ENCODE measurements around the gene PEMT.
A peak's percentile ranks its signal among the peaks of the same experiment; 100 is the strongest.

Gene PEMT

DNA sequence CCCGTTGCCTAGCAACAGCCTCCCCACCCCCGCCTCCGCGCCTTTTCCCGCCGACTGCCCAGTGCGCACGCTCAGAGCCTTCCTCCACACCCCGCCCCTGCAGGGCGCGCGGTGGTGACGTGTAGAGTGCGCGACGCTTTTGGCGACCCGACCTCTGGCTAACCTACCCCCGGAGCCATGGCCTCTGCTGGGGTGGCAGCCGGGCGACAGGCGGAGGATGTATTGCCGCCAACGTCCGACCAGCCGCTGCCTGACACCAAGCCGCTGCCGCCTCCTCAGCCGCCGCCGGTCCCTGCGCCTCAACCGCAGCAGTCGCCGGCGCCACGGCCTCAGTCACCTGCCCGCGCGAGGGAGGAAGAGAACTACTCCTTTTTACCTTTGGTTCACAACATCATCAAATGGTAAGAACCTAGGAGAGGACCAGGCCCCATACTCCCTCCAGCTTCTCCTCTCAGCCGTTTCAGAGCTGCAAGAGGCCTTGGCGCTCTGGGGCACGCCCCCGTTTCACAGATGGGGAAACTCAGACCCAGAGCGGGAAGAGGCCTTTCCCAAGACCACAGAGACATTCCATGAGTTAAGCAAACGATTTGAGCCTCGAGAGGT is 114.5 kb downstream of the PEMT start, which contains the start of gene MED9:
Gene MED9, plus strand, starts transcription at position 136 of the 603 bp plus-strand sequence. Its CDS starts 42 bp downstream, at position 178.
- peak; percentile 84 for DNase-seq

GRCh38 chr17:17474341-17474740 is 117.2 kb downstream of the PEMT start:
- DNase-seq, result no peak

DNA sequence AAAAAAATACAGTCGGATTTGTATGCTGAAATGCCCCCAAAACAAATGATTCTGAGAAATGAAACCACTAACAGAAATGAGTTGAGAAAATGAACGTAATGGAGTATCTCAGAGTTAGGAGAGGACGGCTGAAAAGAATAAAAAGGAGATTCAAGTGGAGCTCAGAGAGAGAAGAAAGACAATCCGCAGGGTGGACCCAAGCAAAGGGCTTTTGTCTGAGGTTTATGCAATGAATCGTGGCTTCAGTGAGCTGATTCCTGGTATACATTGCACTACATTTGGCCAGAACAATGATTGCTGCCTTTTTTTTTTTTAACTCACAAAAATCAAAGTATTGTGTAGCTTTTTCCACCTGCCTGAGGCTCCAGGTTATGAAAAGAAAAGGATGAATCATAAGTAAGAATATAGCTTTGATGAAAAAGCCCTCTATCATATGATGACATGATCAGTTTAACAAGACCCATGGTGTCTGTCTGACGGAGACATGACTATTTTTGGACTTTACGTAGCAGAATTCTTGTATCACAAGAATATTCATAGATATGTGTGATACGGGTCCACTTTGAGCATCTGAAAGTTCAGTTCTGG is 119.1 kb downstream of the PEMT start:
- no peak for DNase-seq

DNA sequence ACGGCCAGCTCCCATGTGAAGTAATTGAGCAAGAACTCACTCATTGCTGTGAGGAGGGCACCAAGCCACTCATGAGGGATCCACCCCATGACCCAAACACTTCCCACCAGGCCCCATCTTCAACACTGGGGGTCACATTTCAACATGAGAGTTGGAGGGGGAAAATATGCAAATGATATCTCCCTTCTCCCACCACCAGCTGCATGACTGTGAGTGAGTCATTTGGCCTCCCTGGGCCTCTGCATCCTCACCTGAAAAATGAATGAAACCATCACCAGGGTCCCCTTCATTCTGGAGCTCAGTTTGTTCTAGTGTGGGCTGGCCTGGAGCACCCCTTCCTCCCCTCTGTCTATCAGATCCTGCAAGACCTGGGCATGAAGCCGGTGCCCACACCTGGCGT is 121.5 kb downstream of the PEMT start:
- no peak for DNase-seq

DNA sequence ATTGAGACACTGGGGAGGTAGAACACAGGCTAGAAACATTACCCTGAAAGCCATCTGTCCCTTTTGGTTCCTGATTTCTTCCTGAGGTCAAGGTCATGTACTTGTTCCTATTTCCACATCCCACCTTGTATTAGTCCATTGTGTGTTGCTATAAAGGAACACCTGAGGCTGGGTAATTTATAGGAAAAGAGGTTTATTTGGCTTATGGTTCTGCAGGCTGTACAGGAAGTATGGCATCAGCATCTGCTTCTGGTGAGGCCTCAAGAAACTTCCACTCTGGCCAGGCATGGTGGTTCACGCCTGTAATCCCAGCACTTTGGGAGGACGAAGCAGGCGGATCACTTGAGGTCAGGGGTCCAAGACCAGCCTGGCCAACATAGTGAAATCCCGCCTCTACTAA is 122.2 kb downstream of the PEMT start:
- DNase-seq, result no peak

DNA sequence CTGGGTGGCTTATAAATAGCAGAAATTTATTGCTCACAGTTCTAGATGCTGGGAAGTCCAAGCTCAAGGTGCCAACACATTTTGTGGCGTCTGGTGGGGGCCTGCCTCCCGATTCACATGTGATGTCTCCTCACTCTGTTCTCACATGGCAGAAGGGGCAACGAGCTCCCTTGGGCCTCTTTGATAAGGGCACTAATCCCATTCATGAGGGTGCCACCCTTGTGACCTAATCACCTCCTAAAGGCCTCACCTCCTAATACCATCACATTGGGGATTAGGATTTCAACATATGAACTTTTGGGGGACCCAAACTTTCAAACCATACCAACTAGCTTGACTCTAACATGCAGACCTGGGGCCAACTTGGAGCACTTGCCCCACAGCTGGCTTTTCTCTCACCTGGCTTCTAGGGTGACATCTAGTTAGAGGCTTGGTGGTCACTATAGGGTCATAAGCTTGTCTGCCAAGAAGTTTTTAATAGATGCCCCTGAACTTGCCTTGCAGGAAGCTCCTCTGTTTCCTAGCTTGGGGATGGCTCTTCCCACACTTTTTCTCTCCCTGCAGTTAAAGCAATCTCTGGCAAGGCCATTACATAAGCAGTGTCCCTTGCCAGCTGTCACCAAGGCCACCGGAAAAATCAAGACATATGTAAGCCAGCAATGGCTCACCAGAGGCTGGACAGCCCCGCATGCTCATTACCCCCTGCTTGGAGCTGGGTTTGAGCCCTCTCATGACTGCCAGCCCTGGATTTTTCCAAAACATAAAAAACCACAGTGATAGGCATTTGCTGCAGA is 123.1 kb downstream of the PEMT start:
- DNase-seq, result no peak

DNA sequence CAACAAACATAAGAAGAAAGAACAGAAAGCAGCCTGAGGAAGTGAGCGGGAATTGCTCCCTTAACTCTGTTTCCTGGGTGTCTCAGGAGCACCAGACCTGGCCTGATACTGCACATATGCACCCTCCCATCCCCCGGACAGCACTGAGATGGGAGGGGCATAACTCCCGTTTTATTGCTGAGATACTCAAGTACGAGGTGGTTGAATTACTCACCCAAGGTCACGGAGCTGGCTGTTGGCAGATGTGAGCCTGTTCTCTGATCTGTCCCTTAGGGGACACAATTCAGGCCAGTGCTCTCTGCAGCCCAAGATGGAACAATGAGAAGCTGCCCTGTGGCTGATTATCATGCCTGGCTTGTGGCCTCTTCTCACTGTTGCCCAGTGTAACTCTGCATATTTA is 123.8 kb downstream of the PEMT start:
- DNase-seq, result no peak

- DNase-seq, result no peak
These were observed 124.5 kb downstream of the PEMT start for GRCh38 chr17:17467016-17467415.

DNA sequence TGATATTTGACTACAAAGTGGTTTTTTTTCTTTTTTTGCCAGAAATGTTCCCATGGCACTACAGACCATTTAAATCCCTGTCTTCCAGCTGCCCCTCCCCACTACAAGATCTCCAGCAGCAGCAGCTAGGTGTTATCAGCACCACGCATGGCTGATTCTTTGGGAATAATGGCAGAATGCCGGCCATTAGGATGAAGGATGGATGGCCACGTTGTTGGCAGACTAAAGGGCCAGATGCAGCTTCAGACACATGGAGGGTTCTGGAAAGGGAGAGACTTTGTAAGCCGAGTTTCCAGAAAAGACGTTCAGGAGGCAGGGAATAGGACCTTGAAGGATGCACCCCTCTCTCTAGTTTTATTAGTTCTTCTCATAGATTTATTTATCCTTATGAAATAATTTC is 125.0 kb downstream of the PEMT start:
- no peak for DNase-seq

DNA sequence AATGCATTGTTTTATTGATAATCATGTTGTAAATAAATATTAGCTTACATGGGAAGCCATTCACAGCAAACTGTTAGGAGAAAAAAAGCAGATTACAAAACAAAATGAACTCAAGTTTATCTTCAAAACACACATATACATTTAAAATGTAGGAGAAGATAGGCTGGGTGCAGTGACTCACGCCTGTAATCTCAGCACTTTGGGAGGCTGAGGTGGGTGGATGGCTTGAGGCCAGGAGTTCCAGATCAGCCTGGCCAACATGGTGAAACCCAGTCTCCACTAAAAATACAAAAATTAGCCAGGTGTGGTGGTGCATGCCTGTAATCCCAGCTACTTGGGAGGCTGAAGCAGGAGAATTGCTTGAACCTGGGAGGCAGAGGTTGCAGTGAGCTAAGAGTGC is 125.6 kb downstream of the PEMT start:
- DNase-seq, result peak; percentile 45

- no peak for DNase-seq
These were observed 127.7 kb downstream of the PEMT start for GRCh38 chr17:17463821-17464220.

DNA sequence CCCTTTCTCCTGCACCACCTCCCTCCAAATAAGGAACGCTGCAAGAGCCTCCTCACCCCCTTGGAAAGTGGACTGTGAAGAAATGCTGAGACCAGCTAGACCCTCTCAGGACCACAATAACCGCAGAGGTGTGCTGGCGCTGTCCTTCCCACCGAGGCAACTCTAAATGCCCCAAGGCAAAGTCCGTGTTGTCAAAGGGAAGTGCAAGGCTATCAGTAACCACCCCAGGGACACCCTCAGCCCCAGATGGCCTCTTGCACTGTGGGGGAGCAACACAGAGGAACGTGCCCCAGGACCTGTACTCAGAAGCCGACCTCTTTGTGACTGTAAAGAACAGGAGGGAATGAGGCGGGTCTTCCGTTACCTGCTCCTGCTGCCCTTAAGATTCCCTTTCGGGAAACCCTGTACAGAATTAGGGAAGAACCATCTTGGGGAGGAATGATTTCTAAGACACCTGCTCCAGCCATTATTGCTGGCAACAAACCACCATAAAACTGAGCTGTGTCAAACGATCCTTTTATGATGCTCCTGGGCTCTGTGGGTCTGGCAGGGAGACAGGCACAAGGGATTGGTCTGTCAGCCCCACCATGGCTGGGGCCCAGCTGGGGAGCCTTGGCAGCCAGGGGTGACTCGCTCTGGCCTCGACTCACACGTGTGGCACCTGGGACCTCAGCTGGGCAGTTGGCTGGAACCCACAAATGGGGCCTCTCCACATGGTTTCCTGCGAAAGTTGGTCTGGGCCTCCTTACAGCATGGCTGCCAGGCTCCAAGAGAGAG is 129.3 kb downstream of the PEMT start:
- no peak for DNase-seq

DNA sequence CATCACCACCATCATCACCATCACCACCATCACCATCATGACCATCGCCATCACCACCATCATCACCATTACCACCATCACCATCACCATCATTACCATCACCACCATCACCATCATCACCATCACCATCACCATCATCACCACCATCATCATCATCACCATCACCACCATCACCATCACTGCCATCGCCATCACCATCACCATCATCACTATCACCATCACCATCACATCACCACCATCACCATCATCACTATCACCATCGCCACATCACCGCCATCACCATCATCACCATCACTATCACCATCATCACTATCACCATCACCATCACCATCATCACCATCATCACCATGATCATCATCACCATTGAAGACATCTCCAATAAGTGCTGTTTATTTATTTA is 131.5 kb downstream of the PEMT start:
- no peak for DNase-seq

- no peak for DNase-seq
These were observed 133.8 kb downstream of the PEMT start for GRCh38 chr17:17457680-17458079.

DNA sequence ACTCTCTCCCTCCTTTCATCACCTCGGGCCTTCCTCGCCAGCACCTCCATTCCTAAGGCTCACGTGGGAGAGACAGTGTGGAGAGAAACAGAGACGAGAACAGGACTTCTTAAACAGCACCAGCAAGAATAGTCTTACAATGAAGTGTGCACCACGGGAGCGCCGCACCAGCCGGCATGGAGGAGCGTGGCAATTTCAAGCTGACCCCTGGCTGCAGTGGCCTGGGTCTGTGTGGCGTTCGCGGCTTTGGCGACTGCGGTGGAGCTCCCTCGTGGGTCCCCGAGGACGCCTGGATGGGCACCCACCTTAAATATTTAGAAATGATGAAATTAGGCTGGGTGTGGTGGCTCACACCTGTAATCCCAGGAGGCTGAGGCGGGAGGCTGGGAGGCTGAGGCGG is 135.3 kb downstream of the PEMT start:
- no peak for DNase-seq

Measured in NCI-H226 (cell line).